Loucy (cell line): ENCODE measurements around the gene SLCO2B1.

Experiments
- H2AFZ ChIP-seq: fragments of 200-600 bp; sonication (generic); 2 replicates; pipeline ENCODE4 v1.6.0; 2016; ENCODE audit warnings: antibody characterized with exemption, mild to moderate bottlenecking, low read length, moderate library complexity
- H3F3A ChIP-seq: fragments of 200-600 bp; 2 replicates; pipeline ENCODE4 v1.6.0; 2016; ENCODE audit warnings: antibody characterized with exemption, low read depth, mild to moderate bottlenecking
- H3K27me3 ChIP-seq: fragments of 200-600 bp; sonication (generic); 2 replicates; pipeline ENCODE4 v1.6.1; 2014; ENCODE audit warnings: low read length, mild to moderate bottlenecking; ENCODE audit not compliant: insufficient read depth, poor library complexity, severe bottlenecking
- H3K36me3 ChIP-seq: fragments of 200-600 bp; sonication (generic); 2 replicates; pipeline ENCODE4 v1.6.1; 2016; ENCODE audit warnings: low read length; ENCODE audit not compliant: insufficient read depth
- H3K4me1 ChIP-seq: fragments of 200-600 bp; sonication (generic); 2 replicates; pipeline ENCODE4 v1.5.1; 2014; ENCODE audit warnings: low read length, mild to moderate bottlenecking; ENCODE audit not compliant: insufficient read depth, poor library complexity, severe bottlenecking
- H3K4me2 ChIP-seq: fragments of 200-600 bp; sonication (generic); 2 replicates; pipeline ENCODE4 v1.6.0; 2014; ENCODE audit warnings: antibody characterized with exemption, low read length, low read depth, mild to moderate bottlenecking; ENCODE audit not compliant: poor library complexity, severe bottlenecking
- H3K4me3 ChIP-seq: fragments of 200-600 bp; sonication (generic); 2 replicates; pipeline ENCODE4 v1.5.1; 2014; ENCODE audit warnings: low read length, mild to moderate bottlenecking, mixed read lengths; ENCODE audit not compliant: poor library complexity, severe bottlenecking
- H3K79me2 ChIP-seq: fragments of 200-600 bp; sonication (generic); 2 replicates; pipeline ENCODE4 v1.6.1; 2014; ENCODE audit warnings: low read length; ENCODE audit not compliant: insufficient read depth
- H3K9ac ChIP-seq: fragments of 200-600 bp; sonication (generic); 2 replicates; pipeline ENCODE4 v1.6.0; 2014; ENCODE audit warnings: mild to moderate bottlenecking, low read depth, low read length, moderate library complexity; ENCODE audit not compliant: poor library complexity, severe bottlenecking
- H3K9me2 ChIP-seq: fragments of 200-600 bp; sonication (generic); replicated peaks from 2 replicates; pipeline ENCODE4 v1.6.1; 2016; ENCODE audit warnings: low read depth, low read length, mixed read lengths
- H3K9me3 ChIP-seq: fragments of 200-600 bp; sonication (generic); 2 replicates; pipeline ENCODE4 v1.6.1; 2014; ENCODE audit warnings: mild to moderate bottlenecking, antibody characterized with exemption, low read length, low read depth; ENCODE audit not compliant: insufficient read depth
- H4K20me1 ChIP-seq: fragments of 200-600 bp; sonication (generic); 2 replicates; pipeline ENCODE4 v1.6.0; 2014; ENCODE audit warnings: antibody characterized with exemption, low read length, mild to moderate bottlenecking; ENCODE audit not compliant: insufficient read depth, poor library complexity, severe bottlenecking
- EZH2phosphoT487 ChIP-seq: fragments of 200-600 bp; IDR thresholded peaks from 2 replicates; pipeline ENCODE4 v1.6.1; 2018; ENCODE audit warnings: antibody characterized with exemption, mild to moderate bottlenecking, moderate library complexity, borderline replicate concordance
- TF ChIP-seq, protein P1 (sequence below): fragments of 200-600 bp; sonication (generic); conservative IDR thresholded peaks from 2 replicates; pipeline ENCODE4 v1.5.1; 2014; ENCODE audit warnings: mild to moderate bottlenecking, antibody characterized with exemption, low read length

SLCO2B1 gene

GRCh38 chr11:75236062-75236461 is 85.2 kb downstream of the SLCO2B1 start:
- no peak overlapping the region for H2AFZ ChIP-seq

DNA sequence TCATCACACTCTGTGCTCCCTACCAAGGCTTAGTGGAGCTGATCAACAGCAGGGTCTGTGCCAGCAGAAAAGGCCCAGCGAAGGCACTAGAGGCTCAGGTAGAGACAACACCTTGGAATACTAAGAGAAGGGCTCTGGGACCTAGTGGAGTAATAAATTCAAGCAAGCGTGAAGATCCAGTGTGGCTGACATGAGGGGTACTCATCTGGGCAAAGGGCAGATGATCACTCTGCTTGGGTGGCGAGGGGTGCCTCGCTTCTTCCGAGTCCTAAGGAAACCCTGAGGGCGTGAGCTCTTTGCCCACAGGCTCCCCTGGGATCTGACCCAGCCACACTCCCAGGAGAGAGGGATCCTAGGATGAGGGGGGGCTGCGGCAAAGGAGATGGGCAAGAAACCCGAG is 86.1 kb downstream of the SLCO2B1 start:
- no peak overlapping the region for H3K4me2 ChIP-seq
- H3K79me2 ChIP-seq, result no peaks in the 10 kb centered on the region
- no peak overlapping the region for H2AFZ ChIP-seq
- TF ChIP-seq, protein P1, sequence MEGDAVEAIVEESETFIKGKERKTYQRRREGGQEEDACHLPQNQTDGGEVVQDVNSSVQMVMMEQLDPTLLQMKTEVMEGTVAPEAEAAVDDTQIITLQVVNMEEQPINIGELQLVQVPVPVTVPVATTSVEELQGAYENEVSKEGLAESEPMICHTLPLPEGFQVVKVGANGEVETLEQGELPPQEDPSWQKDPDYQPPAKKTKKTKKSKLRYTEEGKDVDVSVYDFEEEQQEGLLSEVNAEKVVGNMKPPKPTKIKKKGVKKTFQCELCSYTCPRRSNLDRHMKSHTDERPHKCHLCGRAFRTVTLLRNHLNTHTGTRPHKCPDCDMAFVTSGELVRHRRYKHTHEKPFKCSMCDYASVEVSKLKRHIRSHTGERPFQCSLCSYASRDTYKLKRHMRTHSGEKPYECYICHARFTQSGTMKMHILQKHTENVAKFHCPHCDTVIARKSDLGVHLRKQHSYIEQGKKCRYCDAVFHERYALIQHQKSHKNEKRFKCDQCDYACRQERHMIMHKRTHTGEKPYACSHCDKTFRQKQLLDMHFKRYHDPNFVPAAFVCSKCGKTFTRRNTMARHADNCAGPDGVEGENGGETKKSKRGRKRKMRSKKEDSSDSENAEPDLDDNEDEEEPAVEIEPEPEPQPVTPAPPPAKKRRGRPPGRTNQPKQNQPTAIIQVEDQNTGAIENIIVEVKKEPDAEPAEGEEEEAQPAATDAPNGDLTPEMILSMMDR, result no peak
- TF ChIP-seq EZH2phosphoT487, result no peak
- H3K9me3 ChIP-seq, result no peaks in the 10 kb centered on the region
- no peak overlapping the region for H3K4me3 ChIP-seq
- no peak overlapping the region for H3K9ac ChIP-seq
- H3F3A ChIP-seq, result no peaks in the 10 kb centered on the region
- H3K27me3 ChIP-seq, result no peaks in the 10 kb centered on the region
- no peaks in the 10 kb centered on the region for H3K4me1 ChIP-seq
- H3K36me3 ChIP-seq, result no peaks in the 10 kb centered on the region
- H4K20me1 ChIP-seq, result no peaks in the 10 kb centered on the region
- no peaks in the 10 kb centered on the region for H3K9me2 ChIP-seq

More at GRCh38 chr11:75236062-75236461, 85.2 kb downstream of the SLCO2B1 start:
- Histone ChIP-seq H3K4me1 (no peaks in the 10 kb centered on the region), H3K9me2 (no peaks in the 10 kb centered on the region), H3K79me2 (no peaks in the 10 kb centered on the region), H4K20me1 (no peaks in the 10 kb centered on the region), H3K4me3 (no peak overlapping the region), H3K36me3 (no peaks in the 10 kb centered on the region), H3K9ac (no peak overlapping the region), H3K9me3 (no peaks in the 10 kb centered on the region), H3F3A (no peaks in the 10 kb centered on the region), H3K27me3 (no peaks in the 10 kb centered on the region), H3K4me2 (no peak overlapping the region)
- no peak for TF ChIP-seq EZH2phosphoT487
- TF ChIP-seq, protein P1, result no peak

DNA sequence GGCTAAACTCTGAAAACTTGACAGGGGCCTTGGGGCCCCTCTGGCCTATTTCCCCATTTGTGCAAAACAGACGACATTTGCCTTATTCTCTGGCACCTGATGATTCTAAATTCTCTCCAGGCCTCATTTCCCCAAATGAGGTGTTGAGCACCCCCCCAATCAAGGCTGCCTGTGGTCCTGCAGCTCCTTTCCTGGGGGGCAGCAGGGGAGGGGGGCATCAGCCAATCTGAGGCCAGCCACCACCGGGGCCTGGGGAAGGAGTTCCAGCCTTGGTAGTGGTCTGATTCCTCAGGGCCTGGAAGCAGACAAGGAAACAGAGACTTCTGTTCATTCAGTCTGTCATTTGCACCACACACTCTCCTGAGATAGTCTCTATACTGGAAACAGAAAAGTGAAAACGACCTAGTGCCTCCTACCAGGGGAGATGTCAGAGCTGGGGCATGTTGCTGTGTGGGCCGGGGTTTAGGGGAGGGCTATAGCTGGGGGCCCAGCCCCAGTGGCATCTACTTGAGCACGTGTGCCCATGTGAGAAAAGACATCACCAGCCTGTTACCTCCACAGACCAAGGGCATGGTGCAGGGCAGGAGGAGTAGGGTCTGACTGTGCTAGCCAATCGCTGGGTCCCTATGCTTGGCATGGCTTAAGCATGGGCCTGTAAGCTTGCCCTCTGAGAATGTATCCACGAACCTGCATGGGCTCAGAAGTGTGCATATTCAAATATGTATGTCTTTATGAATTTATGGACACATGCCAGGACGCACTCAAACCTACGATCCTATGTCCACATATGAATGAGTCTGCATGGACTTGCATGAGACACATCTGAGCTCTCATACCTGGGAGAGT is 87.9 kb downstream of the SLCO2B1 start:
- TF ChIP-seq, protein P1, result no peak
- no peak for TF ChIP-seq EZH2phosphoT487
- no peaks in the 10 kb centered on the region for H3K4me1 ChIP-seq
- H3K9me3 ChIP-seq, result no peaks in the 10 kb centered on the region
- H2AFZ ChIP-seq, result no peak overlapping the region
- no peak overlapping the region for H3K4me2 ChIP-seq
- no peaks in the 10 kb centered on the region for H3K27me3 ChIP-seq
- H3K4me3 ChIP-seq, result no peak overlapping the region
- no peak overlapping the region for H3K9ac ChIP-seq
- no peaks in the 10 kb centered on the region for H3K36me3 ChIP-seq
- no peaks in the 10 kb centered on the region for H3K79me2 ChIP-seq
- H3K9me2 ChIP-seq, result no peaks in the 10 kb centered on the region
- no peaks in the 10 kb centered on the region for H4K20me1 ChIP-seq
- no peaks in the 10 kb centered on the region for H3F3A ChIP-seq
